ENCODE data around the gene SBF2.

DNA sequence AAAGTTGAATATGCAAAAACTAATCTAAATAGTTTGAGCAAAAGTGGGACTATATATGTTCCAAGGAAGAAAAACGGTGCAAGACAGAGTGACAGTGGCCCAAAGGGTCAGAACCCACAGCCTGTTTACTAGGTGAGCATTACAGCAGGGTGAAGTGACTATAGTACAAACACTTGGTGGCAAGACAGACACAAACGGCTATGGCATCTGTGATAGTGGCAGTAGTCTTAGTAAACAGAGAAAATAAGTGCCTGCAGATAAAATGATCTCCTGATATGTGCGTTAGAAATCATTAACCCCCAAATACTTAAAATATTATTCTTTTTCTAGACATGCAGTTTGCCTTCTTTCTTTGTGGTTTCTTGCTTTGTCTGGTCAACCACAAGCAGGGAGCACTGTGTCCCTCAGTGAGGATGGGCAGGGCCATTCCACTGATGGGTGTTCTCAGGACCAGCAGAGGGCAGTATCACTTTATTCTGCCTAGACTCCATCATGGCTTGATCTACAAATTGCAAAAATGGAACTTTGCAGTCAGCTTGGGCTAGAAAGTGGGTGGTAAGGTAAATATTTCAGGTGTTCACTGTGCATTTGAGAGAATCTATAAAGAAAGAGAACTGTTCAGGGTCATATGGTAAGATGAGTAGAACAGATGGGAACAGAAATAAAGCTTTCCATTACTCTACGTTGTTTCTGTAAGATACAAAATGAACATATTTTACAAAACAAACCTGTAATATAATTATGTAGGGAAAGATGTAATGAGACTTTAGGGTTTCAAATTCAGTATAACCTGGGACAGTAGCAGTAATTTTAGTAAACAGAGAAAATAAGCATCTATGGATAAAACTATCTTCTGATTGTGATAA, 431.9 kb downstream of the SBF2 start:
- TF ChIP-seq POLR2AphosphoS5 (IDR thresholded peaks at IDR 0.05) (no peak), EP300 (IDR thresholded peaks at IDR 0.05) (no peak)

Data from gastroesophageal sphincter (tissue), 2 donors.